ENCODE results near the gene KCNJ12. TPM values are rescaled to one million over a fixed set of nuclear protein-coding genes. Genes with fewer than 3 reads are reported as not detected.
"Not testable (repeated sequence)": the region's sequence is repeated elsewhere in the genome, so short reads cannot be mapped to it uniquely, and the experiment has no call there.

KCNJ12 gene
- total RNA-seq, 1 experiment from 2014 or later = 5.8 TPM

DNA sequence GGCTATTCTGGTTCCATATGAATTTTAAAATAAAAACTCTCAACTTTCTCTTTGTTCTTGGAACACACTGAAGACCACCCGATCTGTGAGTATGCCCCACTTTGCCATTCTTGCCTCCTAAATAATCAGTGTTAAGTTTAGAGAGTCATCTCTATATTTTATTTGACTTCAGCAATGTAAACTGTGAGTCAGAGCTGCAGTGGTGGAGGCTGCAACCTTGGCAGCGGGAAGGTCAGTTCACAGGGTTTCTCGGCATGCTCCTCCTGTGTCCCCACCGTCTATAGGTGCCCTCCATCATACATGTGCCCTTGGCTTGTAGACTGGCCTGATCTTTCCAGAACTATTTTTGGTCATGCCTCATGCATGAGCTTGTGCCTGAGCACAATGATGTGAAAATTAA lies 71.4 kb downstream of the KCNJ12 start:
- ATAC-seq; H3K36me3 ChIP-seq (ENCODE audit: control insufficient read depth in 1 of 2, insufficient read depth in 2 of 2, low read length in 2 of 2); H4K20me1 ChIP-seq (ENCODE audit: insufficient read depth); H3K4me1 ChIP-seq (ENCODE audit: control insufficient read depth in 1 of 2, insufficient read depth in 2 of 2, low read length in 2 of 2); H2AFZ ChIP-seq (ENCODE audit: low read depth, low read length, poor library complexity, severe bottlenecking); H3K4me2 ChIP-seq (ENCODE audit: low read length); H3K4me3 ChIP-seq (replicated peaks in 1 of 2; ENCODE audit: low read depth in 1 of 2, low read length in 2 of 2); H3K79me2 ChIP-seq (ENCODE audit: insufficient read depth, low read length); H3K27me3 ChIP-seq (ENCODE audit: insufficient read depth, low read length); RAD21 ChIA-PET (ENCODE audit: low non-redundant PET in 1 of 2, low total read pairs in 2 of 2, uncharacterized antibody in 2 of 2, unreplicated experiment in 2 of 2); BruUV-seq (replicated peaks); H3K9me2 ChIP-seq (ENCODE audit: insufficient read depth); H3K9ac ChIP-seq (ENCODE audit: low read length); H3K27ac ChIP-seq (ENCODE audit: low read depth, low read length); H3K9me3 ChIP-seq (ENCODE audit: control insufficient read depth in 1 of 2, insufficient read depth in 1 of 2, low read depth in 1 of 2, low read length in 2 of 2); intact Hi-C loops (cut with micrococcal nuclease); DNase-seq (ENCODE audit: low read depth, low spot score): not testable (repeated sequence)
- POLR2A ChIA-PET = interaction anchor here (1.0 kb wide), 1 partner anchor 9 kb away, joined by 4 read pairs; no protein-coding TSS in a partner anchor
- CTCF ChIA-PET = interaction anchor here (3.4 kb wide), 1 partner anchor 10 kb away, joined by 9 read pairs; no protein-coding TSS in a partner anchor

DNA sequence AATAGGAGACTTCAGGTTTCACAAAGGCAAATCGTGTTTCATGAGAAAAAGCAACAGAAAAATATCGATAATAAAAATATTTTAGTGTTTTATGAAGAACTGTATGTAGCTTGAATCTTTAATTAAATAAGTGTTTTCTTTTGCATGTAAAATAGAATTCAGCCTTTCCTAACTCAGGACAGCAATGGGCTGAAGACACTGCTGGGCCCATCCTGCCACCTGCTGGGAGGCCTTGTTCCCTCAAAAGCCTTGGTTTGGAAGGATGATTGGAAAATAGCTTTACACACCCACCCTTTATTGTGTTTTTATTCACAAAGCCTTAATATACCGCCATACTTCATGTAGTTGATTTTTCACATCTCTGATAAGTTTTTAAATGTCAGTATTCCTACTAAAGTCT lies 73.7 kb downstream of the KCNJ12 start:
- H2AFZ ChIP-seq (ENCODE audit: low read depth, low read length, poor library complexity, severe bottlenecking); DNase-seq (ENCODE audit: low read depth, low spot score); H3K79me2 ChIP-seq (ENCODE audit: insufficient read depth, low read length); H3K9me2 ChIP-seq (ENCODE audit: insufficient read depth); H3K4me1 ChIP-seq (ENCODE audit: control insufficient read depth in 1 of 2, insufficient read depth in 2 of 2, low read length in 2 of 2); RAD21 ChIA-PET (ENCODE audit: low non-redundant PET in 1 of 2, low total read pairs in 2 of 2, uncharacterized antibody in 2 of 2, unreplicated experiment in 2 of 2); H3K27ac ChIP-seq (ENCODE audit: low read depth, low read length); BruUV-seq (replicated peaks); POLR2A ChIA-PET; H3K27me3 ChIP-seq (ENCODE audit: insufficient read depth, low read length); H3K9ac ChIP-seq (ENCODE audit: low read length); H3K36me3 ChIP-seq (ENCODE audit: control insufficient read depth in 1 of 2, insufficient read depth in 2 of 2, low read length in 2 of 2); H3K9me3 ChIP-seq (ENCODE audit: control insufficient read depth in 1 of 2, insufficient read depth in 1 of 2, low read depth in 1 of 2, low read length in 2 of 2); H3K4me2 ChIP-seq (ENCODE audit: low read length); H4K20me1 ChIP-seq (ENCODE audit: insufficient read depth); H3K4me3 ChIP-seq (replicated peaks in 1 of 2; ENCODE audit: low read depth in 1 of 2, low read length in 2 of 2): not testable (repeated sequence)
- TF ChIP-seq, protein P1, sequence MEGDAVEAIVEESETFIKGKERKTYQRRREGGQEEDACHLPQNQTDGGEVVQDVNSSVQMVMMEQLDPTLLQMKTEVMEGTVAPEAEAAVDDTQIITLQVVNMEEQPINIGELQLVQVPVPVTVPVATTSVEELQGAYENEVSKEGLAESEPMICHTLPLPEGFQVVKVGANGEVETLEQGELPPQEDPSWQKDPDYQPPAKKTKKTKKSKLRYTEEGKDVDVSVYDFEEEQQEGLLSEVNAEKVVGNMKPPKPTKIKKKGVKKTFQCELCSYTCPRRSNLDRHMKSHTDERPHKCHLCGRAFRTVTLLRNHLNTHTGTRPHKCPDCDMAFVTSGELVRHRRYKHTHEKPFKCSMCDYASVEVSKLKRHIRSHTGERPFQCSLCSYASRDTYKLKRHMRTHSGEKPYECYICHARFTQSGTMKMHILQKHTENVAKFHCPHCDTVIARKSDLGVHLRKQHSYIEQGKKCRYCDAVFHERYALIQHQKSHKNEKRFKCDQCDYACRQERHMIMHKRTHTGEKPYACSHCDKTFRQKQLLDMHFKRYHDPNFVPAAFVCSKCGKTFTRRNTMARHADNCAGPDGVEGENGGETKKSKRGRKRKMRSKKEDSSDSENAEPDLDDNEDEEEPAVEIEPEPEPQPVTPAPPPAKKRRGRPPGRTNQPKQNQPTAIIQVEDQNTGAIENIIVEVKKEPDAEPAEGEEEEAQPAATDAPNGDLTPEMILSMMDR (IDR thresholded peaks at IDR 0.05 in 2 of 3, conservative IDR thresholded peaks at IDR 0.05 in 1 of 3; ENCODE audit: borderline replicate concordance in 1 of 3, insufficient read depth in 1 of 3, low read depth in 2 of 3, low read length in 2 of 3) = peak; percentile 16 to 34 (median 21); a peak in 2 of 6 replicates
- TF ChIP-seq RAD21 (IDR thresholded peaks at IDR 0.05; ENCODE audit: low read depth) = peak; percentile 49; the same call in 1 of the 2 replicates
- CTCF ChIA-PET = interaction anchor here (0.8 kb wide), 1 partner anchor 321 kb away, joined by 4 read pairs; no protein-coding TSS in a partner anchor
- intact Hi-C loops (cut with micrococcal nuclease) = loop anchor here (5.0 to 10.0 kb wide), 2 partner anchors 165 to 323 kb away; partner anchors contain the start of genes DHRS7B and MAP2K3
- ATAC-seq = peak; percentile 69

All from HCT116 (cell line).